HuH-7.5 (cell line): Measurements from ENCODE around the gene DQX1.
"Not testable (repeated sequence)": the region's sequence is repeated elsewhere in the genome, so short reads cannot be mapped to it uniquely, and the experiment has no call there.

Experiments
- DNase-seq: peaks from one replicate; pipeline ENCODE4 v3.0.0; 2011; ENCODE audit warnings: low spot score

Gene DQX1

GRCh38 chr2:74496997-74497776 is 28.8 kb downstream of the DQX1 start:
- no peak for DNase-seq

DNA sequence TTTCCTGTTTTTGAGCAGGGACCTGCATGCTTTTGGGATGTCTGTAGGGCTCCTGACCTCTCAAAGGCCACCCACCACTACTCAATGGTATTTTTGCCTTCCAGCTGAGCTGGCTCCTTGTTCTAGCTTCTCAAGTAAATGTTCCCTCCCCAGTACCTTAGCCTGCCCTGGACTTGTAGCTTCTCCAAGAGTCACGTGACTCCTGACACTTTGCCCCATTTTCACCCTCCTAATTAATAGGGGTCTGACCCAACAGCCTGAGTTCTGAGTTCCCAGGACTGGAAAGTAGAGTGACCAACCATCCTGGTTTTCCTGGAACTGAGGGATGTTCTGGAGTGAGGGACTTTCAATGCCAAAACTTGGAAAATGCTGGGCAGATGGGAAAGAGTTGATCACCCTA is 30.6 kb downstream of the DQX1 start:
- DNase-seq = no peak

- DNase-seq = no peak
Measured at GRCh38 chr2:74493546-74493945, 32.5 kb downstream of the DQX1 start.

DNA sequence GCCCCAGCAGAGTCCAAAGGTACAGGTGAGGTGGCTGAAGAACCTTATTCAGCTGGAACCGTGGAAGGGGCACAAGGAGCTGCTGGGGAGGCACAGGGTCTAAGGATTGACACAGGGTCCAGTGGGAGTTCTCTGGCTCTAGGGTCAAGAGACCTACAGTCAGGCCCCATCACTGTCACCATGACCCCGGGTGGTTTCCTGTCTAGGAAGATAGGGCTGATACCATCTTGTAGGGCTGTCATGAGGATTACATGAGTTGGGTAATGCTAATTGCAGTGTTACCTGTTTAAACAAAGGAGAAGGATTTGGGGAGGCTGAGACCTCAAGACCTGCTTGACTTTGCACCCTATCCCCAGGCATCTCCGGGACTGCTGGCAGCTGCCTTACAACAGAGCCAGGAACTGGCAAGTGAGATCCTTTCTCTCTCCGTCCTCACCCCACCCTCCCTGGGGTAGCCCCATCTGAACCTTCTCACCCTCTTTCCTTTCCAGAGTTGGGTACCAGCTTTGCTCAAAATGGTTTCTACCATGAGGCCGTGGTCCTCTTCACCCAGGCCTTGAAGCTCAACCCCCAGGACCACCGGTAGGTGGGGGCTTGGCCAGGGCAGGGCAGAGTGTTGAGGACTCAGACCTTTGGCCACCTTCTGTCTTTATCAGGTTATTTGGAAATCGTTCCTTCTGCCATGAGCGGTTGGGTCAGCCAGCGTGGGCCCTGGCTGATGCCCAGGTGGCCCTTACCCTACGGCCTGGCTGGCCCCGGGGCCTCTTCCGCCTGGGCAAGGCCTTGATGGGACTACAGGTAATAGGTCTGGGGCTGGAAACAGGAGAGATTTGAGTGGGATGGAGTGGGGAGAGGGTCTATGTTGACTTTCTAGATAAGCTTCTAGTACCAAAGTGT is 34.1 kb downstream of the DQX1 start:
- no peak for DNase-seq

DNA sequence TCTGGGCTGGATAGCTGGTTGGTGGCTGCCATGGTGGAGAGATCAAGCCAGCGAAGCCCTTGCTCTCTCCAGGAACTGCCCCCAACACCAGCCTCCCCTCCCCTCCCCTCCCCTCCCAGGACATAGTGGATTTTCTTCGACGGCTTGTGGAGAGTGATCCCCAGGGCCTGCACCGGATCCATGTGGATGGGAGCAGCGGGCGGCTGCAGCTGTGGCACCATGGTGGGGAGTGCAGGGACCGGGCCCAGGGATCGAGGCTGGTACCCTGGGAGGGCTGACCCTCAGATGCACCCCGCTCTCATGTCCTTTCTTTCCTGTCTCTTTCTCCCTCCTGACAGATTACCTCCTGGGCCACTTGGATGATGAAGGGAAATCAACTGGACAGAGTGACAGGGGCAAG is 36.1 kb downstream of the DQX1 start:
- DNase-seq = no peak

GRCh38 chr2:74488643-74489481 is 37.2 kb downstream of the DQX1 start:
- DNase-seq = no peak

- DNase-seq = no peak
Measured at GRCh38 chr2:74486141-74486540, 39.9 kb downstream of the DQX1 start.

GRCh38 chr2:74483675-74484164 is 42.3 kb downstream of the DQX1 start:
- DNase-seq = not testable (repeated sequence)

- DNase-seq = no peak
Measured at GRCh38 chr2:74482801-74483674, 43.0 kb downstream of the DQX1 start, which contains the start of the genes CCDC142 and TTC31. CCDC142 (minus strand) TSS chr2:74482998; CDS start chr2:74482837, 161 bp downstream. TTC31 (plus strand) TSS chr2:74483081; CDS start chr2:74483096, 15 bp downstream.

GRCh38 chr2:74481961-74482800 is 43.9 kb downstream of the DQX1 start:
- no peak for DNase-seq

GRCh38 chr2:74481431-74481830 is 44.6 kb downstream of the DQX1 start:
- no peak for DNase-seq

- no peak for DNase-seq
Measured at GRCh38 chr2:74474899-74475298, 51.1 kb downstream of the DQX1 start.

- no peak for DNase-seq
Measured at GRCh38 chr2:74474481-74474880, 51.5 kb downstream of the DQX1 start.

- no peak for DNase-seq
Measured at GRCh38 chr2:74472945-74473258, 53.1 kb downstream of the DQX1 start.

DNA sequence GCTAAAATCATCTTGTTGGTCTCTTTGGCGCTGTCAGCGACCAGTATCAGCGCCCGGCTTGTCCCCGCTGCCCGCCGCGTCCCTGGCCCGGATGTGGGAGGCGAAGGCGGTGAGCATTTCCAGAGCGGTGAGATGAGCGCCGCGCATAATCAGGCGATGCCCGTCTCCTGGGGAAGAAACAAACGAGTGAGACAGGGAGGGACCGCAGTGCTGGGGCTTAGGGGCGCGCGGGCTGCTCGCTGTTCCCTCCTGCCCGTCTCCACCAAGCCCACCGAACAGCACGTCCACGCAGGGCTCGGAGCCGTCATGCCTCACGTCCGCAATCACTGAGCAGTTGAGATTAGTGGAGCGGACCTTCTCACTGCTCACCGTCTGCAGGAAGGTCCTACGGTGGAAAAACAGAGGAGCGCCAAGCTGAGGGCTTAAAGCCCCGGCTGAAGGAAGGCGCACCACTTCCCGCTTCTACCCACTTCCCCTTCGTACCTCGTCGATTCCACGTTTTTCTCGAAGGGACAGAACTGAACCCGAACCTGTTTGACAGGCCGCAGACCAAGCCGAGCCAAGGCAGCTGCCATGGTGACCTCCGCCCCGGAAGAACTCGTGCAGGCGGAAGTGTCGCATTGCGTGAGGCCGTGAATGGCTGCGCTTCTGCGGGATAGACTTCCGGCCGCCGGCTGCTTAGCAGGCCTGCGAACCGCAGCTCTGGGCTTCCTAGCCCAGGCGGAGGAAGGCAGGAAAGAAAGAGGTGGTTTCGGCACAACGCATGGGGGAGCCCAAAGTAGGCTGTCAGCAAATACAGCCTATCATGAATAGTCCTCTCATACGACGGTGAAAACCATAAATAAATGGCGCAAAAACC is 53.7 kb downstream of the DQX1 start, which contains the start of gene MRPL53:
TSS of gene MRPL53 (minus strand) at position 595 of the 859 bp plus-strand sequence. CDS start at position 575, 20 bp downstream.
- no peak for DNase-seq

GRCh38 chr2:74471332-74472065 is 54.5 kb downstream of the DQX1 start:
- DNase-seq = no peak

DNA sequence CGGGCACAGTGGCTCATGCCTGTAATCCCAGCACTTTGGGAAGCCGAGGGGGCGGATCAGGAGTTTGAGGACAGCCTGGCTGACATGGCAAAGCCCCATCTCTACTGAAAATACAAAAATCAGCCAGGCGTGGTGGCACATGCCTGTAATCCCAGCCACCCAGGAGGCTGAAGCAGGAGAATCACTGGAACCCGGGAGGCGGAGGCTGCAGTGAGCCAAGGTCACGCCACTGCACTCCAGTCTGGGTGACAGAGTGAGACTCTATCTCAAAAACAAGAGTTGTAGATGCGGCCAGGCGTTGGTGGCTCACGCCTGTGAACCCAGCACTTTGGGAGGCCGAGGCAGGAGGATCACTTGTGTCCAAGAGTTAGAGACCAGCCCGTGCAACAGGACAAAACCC is 55.3 kb downstream of the DQX1 start:
- not testable (repeated sequence) for DNase-seq
